WTC11 (cell line): ENCODE results near the gene NEDD8. TPM values are rescaled to one million over a fixed set of nuclear protein-coding genes. Genes with fewer than 3 reads are reported as not detected.

Experiments
- ATF3 ChIP-seq: sonication (generic); formaldehyde crosslinking; conservative IDR thresholded peaks from 2 replicates; pipeline ENCODE4 v1.8.1; 2022; ENCODE audit warnings: mild to moderate bottlenecking, missing genetic modification reagents
- CBFB ChIP-seq: sonication (generic); formaldehyde crosslinking; IDR thresholded peaks from 2 replicates; pipeline ENCODE4 v1.8.1; 2022; ENCODE audit warnings: mild to moderate bottlenecking, low read depth, missing genetic modification reagents
- CREM ChIP-seq: sonication (generic); formaldehyde crosslinking; IDR thresholded peaks from 2 replicates; pipeline ENCODE4 v1.8.1; 2022; ENCODE audit warnings: mild to moderate bottlenecking, missing genetic modification reagents, moderate library complexity
- GTF2I ChIP-seq: fragments of 250-450 bp; sonication (Bioruptor Pico); conservative IDR thresholded peaks from 2 replicates; pipeline ENCODE4 v1.4.0; 2021; ENCODE audit warnings: mild to moderate bottlenecking
- IRF1 ChIP-seq: sonication (generic); formaldehyde crosslinking; IDR thresholded peaks from 2 replicates; pipeline ENCODE4 v1.8.0; 2023; ENCODE audit warnings: missing genetic modification reagents
- JAZF1 ChIP-seq: fragments of 250-450 bp; sonication (Bioruptor Pico); IDR thresholded peaks from 2 replicates; pipeline ENCODE4 v1.9.0; 2021; ENCODE audit warnings: moderate library complexity, mild to moderate bottlenecking, inconsistent platforms
- NFE2L1 ChIP-seq: sonication (generic); formaldehyde crosslinking; IDR thresholded peaks from 2 replicates; pipeline ENCODE4 v1.8.1; 2023; ENCODE audit warnings: missing genetic modification reagents
- PRRX2 ChIP-seq: fragments of 250-450 bp; sonication (Bioruptor Pico); IDR thresholded peaks from 2 replicates; pipeline ENCODE4 v1.8.0; 2021; ENCODE audit warnings: mild to moderate bottlenecking
- ZNF263 ChIP-seq: sonication (generic); formaldehyde crosslinking; IDR thresholded peaks from 2 replicates; pipeline ENCODE4 v1.8.1; 2022; ENCODE audit warnings: low read depth, mild to moderate bottlenecking, moderate library complexity, missing genetic modification reagents
- ZNF281 ChIP-seq: sonication (generic); formaldehyde crosslinking; IDR thresholded peaks from 2 replicates; pipeline ENCODE4 v1.8.0; 2023; ENCODE audit warnings: mild to moderate bottlenecking, missing genetic modification reagents
- ZNF317 ChIP-seq: sonication (generic); formaldehyde crosslinking; IDR thresholded peaks from 2 replicates; pipeline ENCODE4 v1.8.1; 2023; ENCODE audit warnings: low read depth, mild to moderate bottlenecking, moderate library complexity, missing genetic modification reagents, borderline replicate concordance
- ZNF416 ChIP-seq: fragments of 250-450 bp; sonication (Bioruptor Pico); IDR thresholded peaks from 2 replicates; pipeline ENCODE4 v1.9.0; 2021; ENCODE audit warnings: mild to moderate bottlenecking, inconsistent platforms
- ZNF425 ChIP-seq: fragments of 250-450 bp; sonication (Bioruptor Pico); conservative IDR thresholded peaks from 2 replicates; pipeline ENCODE4 v1.9.0; 2021; ENCODE audit warnings: mild to moderate bottlenecking
- ZNF532 ChIP-seq: fragments of 250-450 bp; sonication (Bioruptor Pico); IDR thresholded peaks from 2 replicates; pipeline ENCODE4 v1.9.0; 2021; ENCODE audit warnings: mild to moderate bottlenecking, borderline replicate concordance
- total RNA-seq: library from RNA; stranded (reverse); gene quantifications from 3 replicates; pipeline ENCODE4 v1.2.3, GENCODE V29; 2021
- TF ChIP-seq, protein P1 (sequence below): sonication (generic); formaldehyde crosslinking; IDR thresholded peaks from 2 replicates; pipeline ENCODE4 v1.8.1; 2023; ENCODE audit warnings: mild to moderate bottlenecking, missing genetic modification reagents, moderate library complexity
- TF ChIP-seq, protein P2 (sequence below): sonication (generic); formaldehyde crosslinking; IDR thresholded peaks from 2 replicates; pipeline ENCODE4 v1.8.0; 2022; ENCODE audit warnings: mild to moderate bottlenecking, missing genetic modification reagents
- TF ChIP-seq, protein P3 (sequence below): sonication (generic); formaldehyde crosslinking; IDR thresholded peaks from 2 replicates; pipeline ENCODE4 v1.8.0; 2022; ENCODE audit warnings: mild to moderate bottlenecking, missing genetic modification reagents
- TF ChIP-seq, protein P4 (sequence below): fragments of 250-450 bp; sonication (Bioruptor Pico); IDR thresholded peaks from 2 replicates; pipeline ENCODE4 v1.8.0; 2021; ENCODE audit warnings: mild to moderate bottlenecking
- TF ChIP-seq, protein P5 (sequence below): sonication (generic); formaldehyde crosslinking; IDR thresholded peaks from 2 replicates; pipeline ENCODE4 v1.8.1; 2022; ENCODE audit warnings: missing genetic modification reagents, borderline replicate concordance

Gene NEDD8
- total RNA-seq, 1 experiment from 2014 or later: 233 TPM

- TF ChIP-seq ZNF416 (CRISPR knock-in tag) (peak; percentile 55; the same call in 1 of the 2 replicates), CREM (no peak; the same call in none of the 2 replicates), GTF2I (CRISPR knock-in tag) (no peak), ZNF317 (CRISPR knock-in tag) (peak; percentile 79), CBFB (CRISPR knock-in tag) (no peak), ZNF263 (CRISPR knock-in tag) (no peak), PRRX2 (peak; percentile 86; the same call in 1 of the 2 replicates), ZNF532 (CRISPR knock-in tag) (no peak), IRF1 (no peak), ZNF425 (CRISPR knock-in tag) (no peak; the same call in 1 of the 2 replicates), ATF3 (CRISPR knock-in tag) (no peak), JAZF1 (CRISPR knock-in tag) (no peak), ZNF281 (CRISPR knock-in tag) (0 out of 2 replicates have a peak, but pooled peaks have one; percentile 25), NFE2L1 (no peak; the same call in 1 of the 2 replicates)
- TF ChIP-seq, protein P1, sequence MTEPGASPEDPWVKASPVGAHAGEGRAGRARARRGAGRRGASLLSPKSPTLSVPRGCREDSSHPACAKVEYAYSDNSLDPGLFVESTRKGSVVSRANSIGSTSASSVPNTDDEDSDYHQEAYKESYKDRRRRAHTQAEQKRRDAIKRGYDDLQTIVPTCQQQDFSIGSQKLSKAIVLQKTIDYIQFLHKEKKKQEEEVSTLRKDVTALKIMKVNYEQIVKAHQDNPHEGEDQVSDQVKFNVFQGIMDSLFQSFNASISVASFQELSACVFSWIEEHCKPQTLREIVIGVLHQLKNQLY: no peak
- TF ChIP-seq, protein P2, sequence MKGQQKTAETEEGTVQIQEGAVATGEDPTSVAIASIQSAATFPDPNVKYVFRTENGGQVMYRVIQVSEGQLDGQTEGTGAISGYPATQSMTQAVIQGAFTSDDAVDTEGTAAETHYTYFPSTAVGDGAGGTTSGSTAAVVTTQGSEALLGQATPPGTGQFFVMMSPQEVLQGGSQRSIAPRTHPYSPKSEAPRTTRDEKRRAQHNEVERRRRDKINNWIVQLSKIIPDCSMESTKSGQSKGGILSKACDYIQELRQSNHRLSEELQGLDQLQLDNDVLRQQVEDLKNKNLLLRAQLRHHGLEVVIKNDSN (CRISPR knock-in tag): no peak
- TF ChIP-seq, protein P3, sequence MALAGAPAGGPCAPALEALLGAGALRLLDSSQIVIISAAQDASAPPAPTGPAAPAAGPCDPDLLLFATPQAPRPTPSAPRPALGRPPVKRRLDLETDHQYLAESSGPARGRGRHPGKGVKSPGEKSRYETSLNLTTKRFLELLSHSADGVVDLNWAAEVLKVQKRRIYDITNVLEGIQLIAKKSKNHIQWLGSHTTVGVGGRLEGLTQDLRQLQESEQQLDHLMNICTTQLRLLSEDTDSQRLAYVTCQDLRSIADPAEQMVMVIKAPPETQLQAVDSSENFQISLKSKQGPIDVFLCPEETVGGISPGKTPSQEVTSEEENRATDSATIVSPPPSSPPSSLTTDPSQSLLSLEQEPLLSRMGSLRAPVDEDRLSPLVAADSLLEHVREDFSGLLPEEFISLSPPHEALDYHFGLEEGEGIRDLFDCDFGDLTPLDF (CRISPR knock-in tag): no peak
- TF ChIP-seq, protein P4, sequence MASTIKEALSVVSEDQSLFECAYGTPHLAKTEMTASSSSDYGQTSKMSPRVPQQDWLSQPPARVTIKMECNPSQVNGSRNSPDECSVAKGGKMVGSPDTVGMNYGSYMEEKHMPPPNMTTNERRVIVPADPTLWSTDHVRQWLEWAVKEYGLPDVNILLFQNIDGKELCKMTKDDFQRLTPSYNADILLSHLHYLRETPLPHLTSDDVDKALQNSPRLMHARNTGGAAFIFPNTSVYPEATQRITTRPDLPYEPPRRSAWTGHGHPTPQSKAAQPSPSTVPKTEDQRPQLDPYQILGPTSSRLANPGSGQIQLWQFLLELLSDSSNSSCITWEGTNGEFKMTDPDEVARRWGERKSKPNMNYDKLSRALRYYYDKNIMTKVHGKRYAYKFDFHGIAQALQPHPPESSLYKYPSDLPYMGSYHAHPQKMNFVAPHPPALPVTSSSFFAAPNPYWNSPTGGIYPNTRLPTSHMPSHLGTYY: peak; percentile 64; the same call in 1 of the 2 replicates
- TF ChIP-seq, protein P5, sequence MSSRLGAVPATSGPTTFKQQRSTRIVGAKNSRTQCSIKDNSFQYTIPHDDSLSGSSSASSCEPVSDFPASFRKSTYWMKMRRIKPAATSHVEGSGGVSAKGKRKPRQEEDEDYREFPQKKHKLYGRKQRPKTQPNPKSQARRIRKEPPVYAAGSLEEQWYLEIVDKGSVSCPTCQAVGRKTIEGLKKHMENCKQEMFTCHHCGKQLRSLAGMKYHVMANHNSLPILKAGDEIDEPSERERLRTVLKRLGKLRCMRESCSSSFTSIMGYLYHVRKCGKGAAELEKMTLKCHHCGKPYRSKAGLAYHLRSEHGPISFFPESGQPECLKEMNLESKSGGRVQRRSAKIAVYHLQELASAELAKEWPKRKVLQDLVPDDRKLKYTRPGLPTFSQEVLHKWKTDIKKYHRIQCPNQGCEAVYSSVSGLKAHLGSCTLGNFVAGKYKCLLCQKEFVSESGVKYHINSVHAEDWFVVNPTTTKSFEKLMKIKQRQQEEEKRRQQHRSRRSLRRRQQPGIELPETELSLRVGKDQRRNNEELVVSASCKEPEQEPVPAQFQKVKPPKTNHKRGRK (CRISPR knock-in tag): no peak
These were observed 16.4 kb downstream of the NEDD8 start, which contains the start of gene MDP1 (continued) for GRCh38 chr14:24215495-24216344.
